Breast epithelium (tissue), 4 donors: Measurements from ENCODE around the gene BCAP31. TPM values are rescaled to one million over a fixed set of nuclear protein-coding genes. Genes with fewer than 3 reads are reported as not detected.
"Not testable (repeated sequence)": the region's sequence is repeated elsewhere in the genome, so short reads cannot be mapped to it uniquely, and the experiment has no call there.

ENCODE experiments used
- DNase-seq, 2 donors: peaks; one replicate each; pipeline ENCODE4 v3.0.0-alpha.2; 2019; ENCODE audit warnings: low spot score in 2 of 2
- H3K27ac ChIP-seq, 2 donors: fragments of 200-600 bp; sonication (generic) in 1 of 2; one replicate each; pipeline ENCODE4 v1.5.1; 2016 to 2019; ENCODE audit warnings: mild to moderate bottlenecking in 1 of 2
- H3K27me3 ChIP-seq, 2 donors: fragments of 200-600 bp; sonication (generic) in 1 of 2; one replicate each; pipeline versions ENCODE4 v1.5.1 to v1.6.0; 2017 to 2019; ENCODE audit warnings: control low read depth in 1 of 2, mild to moderate bottlenecking in 1 of 2
- H3K36me3 ChIP-seq: fragments of 200-600 bp; one replicate; pipeline ENCODE4 v1.5.1; 2019
- H3K4me1 ChIP-seq, 2 donors: fragments of 200-600 bp; sonication (generic); one replicate each; pipeline ENCODE4 v1.5.1; 2016 to 2019; ENCODE audit warnings: control low read depth in 1 of 2
- H3K4me3 ChIP-seq, 3 donors: fragments of 200-600 bp; sonication (generic); 1 replicate in 2 of 3; 2 replicates in 1 of 3; pipeline ENCODE4 v1.5.1; 2016 to 2019; ENCODE audit warnings: mild to moderate bottlenecking in 3 of 3, moderate library complexity in 2 of 3
- H3K9me3 ChIP-seq, 2 donors: fragments of 200-600 bp; sonication (generic) in 1 of 2; one replicate each; pipeline ENCODE4 v1.5.1; 2016 to 2019; ENCODE audit warnings: control low read depth in 1 of 2
- POLR2A ChIP-seq: fragments of 450-650 bp; IDR thresholded peaks from one replicate; pipeline ENCODE4 v1.6.1; 2016; ENCODE audit warnings: antibody characterized with exemption, mild to moderate bottlenecking, moderate library complexity
- POLR2AphosphoS5 ChIP-seq, 3 donors: sonication (generic); formaldehyde crosslinking; IDR thresholded peaks; one replicate each; pipeline ENCODE4 v1.6.1; 2017; ENCODE audit warnings: antibody characterized with exemption in 3 of 3
- intact Hi-C: fragments of 100-400 bp; cut with DNase I; formaldehyde crosslinking; loops from one replicate; pipeline ENCODE4 v1.15.1; 2023; ENCODE audit warnings: low total_unique reads
- total RNA-seq, 3 donors: library from RNA; depleted of rRNA; stranded (reverse); fragments of >200 nt; gene quantifications; one replicate each; pipeline ENCODE4 v1.1.0, GENCODE V29; 2016
- TF ChIP-seq, protein P1 (sequence below), 3 donors: fragments of 450-650 bp; IDR thresholded peaks; one replicate each; pipeline ENCODE4 v1.5.1; 2016 to 2017; ENCODE audit warnings: antibody characterized with exemption in 3 of 3, mild to moderate bottlenecking in 3 of 3, moderate library complexity in 3 of 3

The BCAP31 gene
- total RNA-seq, 3 donors from 2014 or later, result 120 to 245 (median 129) TPM

DNA sequence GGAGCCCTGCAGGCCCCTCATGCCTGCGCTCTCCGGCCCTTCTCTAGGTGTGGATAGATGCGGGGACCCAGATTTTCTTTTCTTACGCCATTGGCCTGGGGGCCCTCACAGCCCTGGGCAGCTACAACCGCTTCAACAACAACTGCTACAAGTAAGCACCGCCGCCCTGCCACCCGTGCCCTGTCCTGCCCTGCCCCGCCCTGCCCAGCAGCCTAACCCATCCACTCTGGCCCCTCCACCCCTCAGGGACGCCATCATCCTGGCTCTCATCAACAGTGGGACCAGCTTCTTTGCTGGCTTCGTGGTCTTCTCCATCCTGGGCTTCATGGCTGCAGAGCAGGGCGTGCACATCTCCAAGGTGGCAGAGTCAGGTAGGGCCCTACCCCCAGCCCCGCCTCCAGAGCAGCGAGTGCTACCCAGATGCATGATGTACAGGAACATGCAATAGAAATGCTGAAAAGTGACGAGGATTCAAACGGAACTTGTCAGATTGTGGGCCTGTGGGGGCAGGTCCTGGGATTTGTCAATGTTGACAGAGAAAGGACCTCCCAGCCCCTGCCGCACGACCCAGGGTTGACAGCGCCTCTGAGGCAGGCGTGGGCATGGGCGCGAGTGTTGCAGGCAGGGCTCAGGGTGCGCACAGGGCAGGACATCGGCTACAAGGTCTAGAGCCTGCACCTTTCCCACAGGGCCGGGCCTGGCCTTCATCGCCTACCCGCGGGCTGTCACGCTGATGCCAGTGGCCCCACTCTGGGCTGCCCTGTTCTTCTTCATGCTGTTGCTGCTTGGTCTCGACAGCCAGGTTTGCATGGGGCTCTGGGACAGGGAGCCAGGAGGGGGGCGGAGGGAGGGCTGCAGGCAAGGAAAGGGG, 30.7 kb downstream of the BCAP31 start:
- TF ChIP-seq POLR2AphosphoS5 (IDR thresholded peaks at IDR 0.05) (no peak), POLR2A (no peak)
- TF ChIP-seq, protein P1, sequence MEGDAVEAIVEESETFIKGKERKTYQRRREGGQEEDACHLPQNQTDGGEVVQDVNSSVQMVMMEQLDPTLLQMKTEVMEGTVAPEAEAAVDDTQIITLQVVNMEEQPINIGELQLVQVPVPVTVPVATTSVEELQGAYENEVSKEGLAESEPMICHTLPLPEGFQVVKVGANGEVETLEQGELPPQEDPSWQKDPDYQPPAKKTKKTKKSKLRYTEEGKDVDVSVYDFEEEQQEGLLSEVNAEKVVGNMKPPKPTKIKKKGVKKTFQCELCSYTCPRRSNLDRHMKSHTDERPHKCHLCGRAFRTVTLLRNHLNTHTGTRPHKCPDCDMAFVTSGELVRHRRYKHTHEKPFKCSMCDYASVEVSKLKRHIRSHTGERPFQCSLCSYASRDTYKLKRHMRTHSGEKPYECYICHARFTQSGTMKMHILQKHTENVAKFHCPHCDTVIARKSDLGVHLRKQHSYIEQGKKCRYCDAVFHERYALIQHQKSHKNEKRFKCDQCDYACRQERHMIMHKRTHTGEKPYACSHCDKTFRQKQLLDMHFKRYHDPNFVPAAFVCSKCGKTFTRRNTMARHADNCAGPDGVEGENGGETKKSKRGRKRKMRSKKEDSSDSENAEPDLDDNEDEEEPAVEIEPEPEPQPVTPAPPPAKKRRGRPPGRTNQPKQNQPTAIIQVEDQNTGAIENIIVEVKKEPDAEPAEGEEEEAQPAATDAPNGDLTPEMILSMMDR (IDR thresholded peaks at IDR 0.05), result no peak
- intact Hi-C loops, result no loop called here
- Histone ChIP-seq H3K27me3 (peaks cover 0 to 18% of the 10 kb centered on the region in 2 donors), H3K36me3 (no peaks in the 10 kb centered on the region), H3K9me3 (no peaks in the 10 kb centered on the region), H3K4me1 (no peaks in the 10 kb centered on the region), H3K27ac (no peak overlapping the region), H3K4me3 (no peak overlapping the region)
- no peak for DNase-seq

DNA sequence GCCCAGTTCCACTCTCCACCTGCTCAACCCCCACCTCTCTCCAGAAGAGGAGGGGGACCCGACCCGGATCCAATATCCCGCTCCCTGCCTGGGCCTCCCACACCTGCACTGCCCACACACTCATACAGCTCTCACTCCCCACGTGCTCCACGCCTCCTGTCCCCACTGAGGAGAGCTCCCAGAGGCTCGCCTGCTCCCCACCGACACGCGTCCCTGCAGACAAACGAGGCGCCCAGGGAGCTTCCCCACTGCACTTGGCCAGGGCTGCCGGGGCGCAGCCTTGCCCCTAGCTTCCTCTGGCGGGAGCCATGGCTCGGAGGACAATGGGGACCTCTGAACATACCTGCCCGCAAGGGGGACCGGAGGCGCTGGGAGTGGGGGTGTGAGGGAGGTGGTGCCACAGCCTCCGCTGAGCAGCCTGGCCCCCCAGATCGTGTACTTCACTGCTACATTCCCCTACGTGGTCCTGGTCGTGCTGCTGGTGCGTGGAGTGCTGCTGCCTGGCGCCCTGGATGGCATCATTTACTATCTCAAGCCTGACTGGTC, 31.5 kb downstream of the BCAP31 start:
- Histone ChIP-seq H3K9me3 (no peaks in the 10 kb centered on the region), H3K27ac (no peak overlapping the region), H3K4me1 (no peaks in the 10 kb centered on the region), H3K36me3 (no peaks in the 10 kb centered on the region), H3K27me3 (peaks cover 0 to 16% of the 10 kb centered on the region in 2 donors), H3K4me3 (no peak overlapping the region)
- intact Hi-C loops, result no loop called here
- TF ChIP-seq POLR2A, result no peak
- TF ChIP-seq, protein P1 (IDR thresholded peaks at IDR 0.05), result no peak
- TF ChIP-seq POLR2AphosphoS5 (IDR thresholded peaks at IDR 0.05), result no peak
- DNase-seq, result no peak

DNA sequence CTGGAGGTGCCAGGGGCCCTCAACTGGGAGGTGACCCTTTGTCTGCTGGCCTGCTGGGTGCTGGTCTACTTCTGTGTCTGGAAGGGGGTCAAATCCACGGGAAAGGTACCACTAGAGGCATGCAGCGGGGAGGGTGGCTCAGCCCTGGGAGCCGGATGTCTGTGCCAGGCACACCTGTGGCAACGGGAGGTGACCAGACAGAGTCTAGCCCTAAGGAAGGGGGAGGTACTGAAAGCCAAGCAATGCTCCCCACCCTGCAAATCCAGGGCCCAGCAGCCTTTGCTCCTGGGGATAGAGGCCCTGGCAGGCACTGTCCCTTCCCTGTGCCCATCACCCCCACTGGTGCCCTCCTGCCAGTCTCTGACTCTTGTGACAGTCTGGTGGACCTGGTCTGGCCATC, 32.2 kb downstream of the BCAP31 start:
- H3K27ac ChIP-seq, result no peak overlapping the region
- H3K27me3 ChIP-seq, result peaks cover 0 to 16% of the 10 kb centered on the region in 2 donors
- TF ChIP-seq, protein P1 (IDR thresholded peaks at IDR 0.05), result no peak
- TF ChIP-seq POLR2AphosphoS5 (IDR thresholded peaks at IDR 0.05) (no peak), POLR2A (no peak)
- H3K9me3 ChIP-seq, result no peaks in the 10 kb centered on the region
- no peaks in the 10 kb centered on the region for H3K36me3 ChIP-seq
- intact Hi-C loops, result no loop called here
- H3K4me1 ChIP-seq, result no peaks in the 10 kb centered on the region
- H3K4me3 ChIP-seq, result no peak overlapping the region
- no peak for DNase-seq

DNA sequence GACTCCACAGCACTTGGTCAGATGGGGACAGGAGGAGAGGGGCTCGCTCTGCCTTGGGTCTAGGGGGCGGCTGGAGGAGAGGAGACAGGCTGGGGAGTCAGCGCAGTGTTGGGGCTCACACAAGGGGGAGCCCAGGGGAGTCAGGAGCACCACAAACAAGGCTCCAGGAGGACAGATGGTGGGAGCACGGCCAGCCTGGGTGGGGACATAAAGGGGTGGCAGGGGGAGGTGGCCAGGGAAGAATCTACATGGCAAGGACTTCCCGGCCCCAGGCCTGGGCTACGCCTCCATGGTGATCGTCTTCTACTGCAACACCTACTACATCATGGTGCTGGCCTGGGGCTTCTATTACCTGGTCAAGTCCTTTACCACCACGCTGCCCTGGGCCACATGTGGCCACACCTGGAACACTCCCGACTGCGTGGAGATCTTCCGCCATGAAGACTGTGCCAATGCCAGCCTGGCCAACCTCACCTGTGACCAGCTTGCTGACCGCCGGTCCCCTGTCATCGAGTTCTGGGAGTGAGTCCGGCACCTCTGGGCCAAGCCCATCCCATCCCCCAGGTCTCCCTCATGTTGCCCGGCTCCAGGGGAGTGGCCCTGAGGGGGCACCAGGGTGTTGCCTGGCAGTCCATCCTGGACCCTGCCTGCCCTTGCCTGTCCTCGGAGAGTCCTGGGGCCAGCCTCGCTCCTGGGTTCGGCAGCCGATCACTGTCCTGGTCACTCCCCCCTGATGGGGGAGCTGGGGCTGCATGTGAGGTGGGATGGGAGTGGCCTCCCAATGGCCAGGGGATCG, 33.0 kb downstream of the BCAP31 start:
- H3K36me3 ChIP-seq, H3K4me1 ChIP-seq, H3K9me3 ChIP-seq, DNase-seq, intact Hi-C loops, H3K27ac ChIP-seq, H3K4me3 ChIP-seq: not testable (repeated sequence)
- peaks cover 0 to 18% of the 10 kb centered on the region in 2 donors for H3K27me3 ChIP-seq

DNA sequence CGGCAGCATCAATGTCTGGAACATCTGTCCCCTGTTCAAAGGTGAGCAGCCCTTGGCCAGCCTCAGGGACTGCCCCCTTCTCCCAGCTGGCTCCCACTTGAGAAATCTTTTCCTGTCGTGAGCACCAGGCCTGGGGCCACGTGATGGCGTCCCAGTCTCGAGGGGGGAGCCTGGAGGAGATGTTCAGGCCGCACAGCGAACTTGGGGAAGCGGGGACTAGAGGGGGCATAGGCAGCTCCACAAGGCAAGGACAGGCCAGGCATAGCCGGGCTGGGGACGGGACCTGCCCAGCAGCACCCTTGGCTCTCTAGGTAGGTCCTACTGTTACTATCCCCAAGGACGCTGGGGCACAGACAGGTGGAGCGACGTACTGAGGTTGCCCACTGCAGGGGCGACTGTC, 33.7 kb downstream of the BCAP31 start:
- Histone ChIP-seq H3K27me3 (peaks cover 0 to 26% of the 10 kb centered on the region in 2 donors), H3K4me3 (no peak overlapping the region), H3K27ac (no peak overlapping the region), H3K4me1 (no peaks in the 10 kb centered on the region), H3K36me3 (no peaks in the 10 kb centered on the region), H3K9me3 (no peaks in the 10 kb centered on the region)
- DNase-seq, result no peak
- TF ChIP-seq, protein P1 (IDR thresholded peaks at IDR 0.05), result no peak
- TF ChIP-seq POLR2AphosphoS5 (IDR thresholded peaks at IDR 0.05), result no peak
- TF ChIP-seq POLR2A, result no peak
- intact Hi-C loops, result no loop called here
